ENCODE data around the gene ZNF768.
"Not testable (repeated sequence)": the region's sequence is repeated elsewhere in the genome, so short reads cannot be mapped to it uniquely, and the experiment has no call there.

Gene ZNF768

DNA sequence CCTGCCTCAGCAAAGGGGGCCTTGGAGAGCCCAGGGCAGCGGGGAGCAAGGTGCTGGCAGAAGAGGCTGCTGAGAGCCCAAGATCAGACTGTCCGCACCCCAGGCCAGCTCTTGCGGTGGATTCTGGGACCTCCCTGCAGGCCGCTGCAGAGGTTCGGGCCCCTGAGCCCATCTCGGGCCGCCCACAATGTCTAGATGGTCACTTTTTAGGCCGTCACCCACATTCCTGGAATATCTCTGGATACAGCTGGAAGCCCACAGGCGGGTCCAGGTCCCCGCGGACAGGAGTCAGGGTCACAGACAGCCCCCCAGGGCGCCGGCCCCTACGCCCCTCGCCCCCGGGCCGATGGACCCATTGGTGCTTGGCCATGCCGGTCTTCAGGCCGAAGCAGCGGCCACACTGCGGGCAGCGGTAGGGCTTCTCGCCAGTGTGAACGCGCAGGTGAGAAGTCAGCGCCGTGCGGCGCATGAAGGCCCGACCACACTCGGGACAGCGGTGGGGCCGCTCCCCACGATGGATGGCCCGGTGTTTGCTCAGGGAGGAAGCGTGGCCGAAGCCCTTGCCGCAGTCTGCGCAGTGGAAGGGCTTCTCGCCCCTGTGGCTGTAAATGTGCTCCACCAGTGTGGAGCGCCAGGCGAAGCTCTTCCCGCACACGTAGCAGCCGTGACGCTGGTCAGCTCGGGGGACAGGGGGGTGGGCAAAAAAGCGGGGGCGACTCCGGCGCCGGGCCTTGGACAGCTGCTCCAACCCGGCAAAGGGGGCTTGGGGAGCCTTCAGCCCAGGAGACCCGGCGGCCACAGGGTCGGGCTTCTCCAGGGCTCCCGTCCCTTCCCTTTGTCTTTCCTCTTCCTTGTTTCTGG, 6.1 kb upstream of the ZNF768 start:
- DNase-seq: no peak

DNA sequence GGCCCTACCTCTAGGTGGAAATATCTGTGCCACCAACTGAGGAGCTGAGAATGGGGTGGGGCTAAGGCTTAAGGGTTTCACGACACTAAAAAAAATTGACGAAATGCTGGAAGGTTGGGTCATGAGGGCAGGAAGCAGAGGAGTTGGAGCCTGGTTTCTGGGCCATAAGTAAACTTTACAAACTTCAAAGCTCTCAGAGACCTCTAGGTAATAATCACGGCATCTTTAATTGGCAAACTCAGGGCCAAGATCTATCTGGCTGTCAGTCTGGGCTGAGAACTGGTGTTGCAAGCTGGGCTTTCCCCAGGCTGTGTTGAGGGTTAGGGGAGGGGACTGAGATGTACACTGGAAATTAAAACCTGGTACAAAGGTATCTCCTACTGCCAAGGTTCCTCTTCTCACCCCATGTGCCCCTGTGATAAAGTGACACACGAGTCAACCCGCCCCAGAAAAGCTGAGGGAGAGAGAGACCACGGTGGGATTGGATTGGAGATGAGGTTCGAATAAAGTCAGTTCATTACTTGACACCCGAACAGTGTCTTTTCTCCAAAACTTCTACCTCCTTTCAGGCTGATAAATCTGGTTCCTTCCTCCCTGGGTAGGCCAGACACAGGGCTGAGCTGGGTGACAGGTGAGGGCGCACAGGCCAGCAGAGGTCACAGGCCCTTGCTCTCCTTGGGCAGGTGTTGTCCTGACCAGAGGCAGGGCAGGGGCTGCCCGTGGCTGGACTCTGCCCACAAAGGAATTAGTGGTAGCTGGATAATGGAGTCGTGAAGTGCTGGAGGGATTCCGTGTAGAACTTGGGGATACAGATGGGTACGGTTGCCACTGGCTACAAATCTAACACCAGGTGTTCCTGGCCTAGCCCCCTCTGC, 4.0 kb upstream of the ZNF768 start:
- DNase-seq: no peak

DNA sequence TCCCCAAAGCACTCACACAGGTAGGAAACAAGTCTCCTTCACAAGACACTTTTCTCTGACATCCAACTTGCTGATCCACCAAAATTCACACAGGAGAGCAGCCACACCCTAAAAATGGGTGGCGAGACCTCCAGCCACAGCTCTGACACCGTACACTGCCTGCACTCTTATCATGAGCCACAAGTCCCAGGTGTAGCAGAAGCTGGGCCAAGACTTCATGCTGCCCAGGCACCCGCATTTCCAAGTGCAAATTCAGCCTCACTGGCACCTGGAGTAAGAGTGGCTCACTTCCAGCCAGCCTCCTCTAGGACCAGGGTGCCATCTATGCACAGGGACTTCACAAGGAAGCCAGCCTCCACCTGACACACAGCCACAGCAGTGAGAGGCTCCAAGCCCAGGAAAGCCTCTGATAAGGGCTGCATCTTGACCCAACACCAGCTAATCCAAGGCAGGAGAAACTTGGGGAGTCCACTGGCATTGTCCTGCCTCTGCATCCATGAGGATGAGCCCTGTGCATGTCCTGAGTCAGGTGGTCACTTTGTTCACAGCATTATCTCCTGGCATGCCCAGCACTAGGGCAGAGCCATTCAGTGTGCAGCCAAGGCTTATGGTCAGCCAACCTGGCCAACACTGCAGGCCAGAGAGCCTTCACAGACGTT, 2.6 kb upstream of the ZNF768 start:
- no peak for DNase-seq

DNA sequence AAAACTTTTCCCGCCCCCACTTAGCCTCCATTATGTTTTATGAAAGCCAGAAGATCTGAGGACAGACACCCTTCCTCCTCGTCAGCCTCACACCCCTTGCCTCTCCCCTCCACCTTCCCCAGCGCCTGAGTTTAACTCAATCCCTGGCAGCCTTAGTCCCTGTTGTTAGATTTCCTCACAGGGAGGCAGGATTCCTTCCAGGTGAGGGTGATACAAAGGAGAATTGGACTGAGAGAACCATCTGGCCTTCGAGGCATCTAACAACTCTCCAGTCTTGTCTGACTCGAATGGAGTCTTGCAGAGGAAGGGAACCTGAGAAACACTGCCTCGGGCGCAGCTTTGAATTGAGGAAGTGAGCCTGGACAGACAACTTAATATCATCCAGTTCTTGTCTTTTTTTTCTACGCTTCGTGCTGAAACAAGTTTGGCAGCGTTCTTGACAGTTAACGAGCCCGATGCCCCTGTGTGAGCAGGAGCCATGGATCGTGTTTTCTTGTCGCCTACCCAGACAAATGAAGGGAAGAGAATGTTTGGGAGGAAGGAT, 1.3 kb upstream of the ZNF768 start:
- no peak for DNase-seq

DNA sequence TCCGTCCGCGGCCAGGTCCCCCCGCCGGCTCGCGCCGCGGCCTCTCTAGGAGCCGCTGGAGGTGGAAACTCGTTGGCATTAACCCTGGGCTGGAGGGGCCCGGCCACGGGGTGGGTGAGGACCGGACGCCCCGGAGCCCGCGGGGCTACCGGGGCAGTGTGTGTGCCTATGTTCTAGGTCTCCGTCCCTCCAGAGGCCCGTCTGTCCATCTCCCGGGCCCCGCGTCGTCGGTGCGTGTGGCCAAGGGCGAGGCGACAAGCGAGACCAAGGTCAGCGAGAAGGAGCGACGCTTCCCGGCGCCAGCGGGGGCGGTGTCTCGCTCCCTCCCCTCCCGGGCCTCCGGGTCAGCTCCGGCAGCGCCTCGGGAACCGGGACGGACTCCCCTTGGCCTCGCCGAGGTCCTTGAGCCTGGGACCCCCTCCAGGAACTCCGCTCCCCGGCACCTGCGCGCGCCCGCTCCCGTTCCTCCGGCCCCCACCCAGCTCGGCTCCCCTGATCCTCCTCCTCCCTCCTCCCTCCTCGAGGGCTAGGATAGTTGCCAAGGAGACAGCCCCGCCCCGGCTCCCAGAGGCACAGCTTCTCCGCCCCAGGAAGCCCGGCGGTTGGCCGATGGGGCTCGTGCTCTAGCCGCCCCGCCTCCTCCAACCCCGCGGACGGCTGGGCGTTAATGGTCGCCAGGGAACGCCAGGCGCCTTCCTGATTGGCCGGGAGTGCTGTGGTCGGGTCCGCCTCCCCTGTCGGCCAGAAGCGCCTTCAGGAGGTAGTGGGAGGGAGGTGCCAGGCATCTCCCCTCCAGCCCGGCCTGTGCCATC, 663 bp upstream of the ZNF768 start:
- DNase-seq: peak; percentile 82

DNA sequence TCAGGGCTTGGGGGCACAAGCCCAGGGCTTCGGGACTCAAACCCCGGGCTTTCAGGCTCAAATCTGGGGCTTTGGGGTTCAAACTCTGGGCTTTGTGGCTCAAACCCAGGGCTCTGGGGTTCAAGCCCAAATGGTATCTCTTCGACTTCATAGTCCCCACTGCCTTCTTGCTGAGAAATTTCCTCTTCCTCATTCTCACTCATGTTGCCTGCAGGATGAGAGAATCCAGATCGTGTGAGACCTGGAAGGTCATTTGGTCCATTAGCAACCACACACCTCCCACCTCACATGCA, 576 bp downstream of the ZNF768 start:
- DNase-seq: no peak

DNA sequence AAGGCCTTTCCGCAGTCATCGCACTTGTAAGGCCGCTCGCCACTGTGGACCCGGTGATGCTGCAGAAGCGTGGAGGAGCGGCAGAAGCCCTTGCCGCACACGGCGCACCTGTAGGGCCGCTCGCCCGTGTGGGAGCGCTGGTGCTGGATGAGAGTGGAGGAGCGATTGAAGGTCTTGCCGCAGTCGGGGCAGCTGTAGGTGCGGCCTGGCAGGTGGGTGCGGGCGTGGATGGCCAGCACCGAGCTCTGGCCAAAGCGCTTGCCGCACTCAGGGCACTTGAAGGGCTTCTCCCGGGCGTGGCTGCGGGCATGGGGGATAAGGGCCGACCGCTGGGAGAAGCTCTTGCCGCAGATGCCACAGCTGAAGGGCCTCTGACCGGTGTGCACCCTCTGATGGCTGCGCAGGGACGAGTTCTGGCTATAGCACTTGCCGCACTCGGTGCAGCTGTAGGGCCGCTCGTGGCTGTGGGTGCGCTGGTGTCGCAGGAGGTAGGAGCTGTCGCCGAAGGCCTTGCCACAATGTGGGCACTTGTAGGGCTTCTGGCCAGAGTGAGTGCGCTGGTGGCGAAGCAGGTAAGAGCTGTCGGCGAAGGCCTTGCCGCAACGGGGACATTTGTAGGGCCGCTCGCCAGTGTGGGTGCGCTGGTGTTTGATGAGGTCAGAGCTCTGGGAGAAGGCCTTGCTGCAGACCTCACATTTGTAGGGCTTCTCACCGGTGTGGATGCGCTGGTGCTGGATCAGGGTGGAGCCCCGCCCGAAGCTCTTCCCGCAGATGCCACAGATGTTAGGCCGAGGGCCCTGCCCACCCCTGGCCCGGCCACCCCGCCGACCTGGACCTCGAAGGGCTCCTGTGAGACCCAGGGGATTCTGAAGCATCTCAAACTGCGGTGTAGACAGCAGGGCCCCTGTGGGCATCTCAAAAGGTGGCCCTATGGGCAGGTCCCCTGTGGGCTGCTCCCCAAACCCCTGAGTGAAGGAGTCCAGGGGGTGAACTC, 1.5 kb downstream of the ZNF768 start:
- no peak for DNase-seq

DNA sequence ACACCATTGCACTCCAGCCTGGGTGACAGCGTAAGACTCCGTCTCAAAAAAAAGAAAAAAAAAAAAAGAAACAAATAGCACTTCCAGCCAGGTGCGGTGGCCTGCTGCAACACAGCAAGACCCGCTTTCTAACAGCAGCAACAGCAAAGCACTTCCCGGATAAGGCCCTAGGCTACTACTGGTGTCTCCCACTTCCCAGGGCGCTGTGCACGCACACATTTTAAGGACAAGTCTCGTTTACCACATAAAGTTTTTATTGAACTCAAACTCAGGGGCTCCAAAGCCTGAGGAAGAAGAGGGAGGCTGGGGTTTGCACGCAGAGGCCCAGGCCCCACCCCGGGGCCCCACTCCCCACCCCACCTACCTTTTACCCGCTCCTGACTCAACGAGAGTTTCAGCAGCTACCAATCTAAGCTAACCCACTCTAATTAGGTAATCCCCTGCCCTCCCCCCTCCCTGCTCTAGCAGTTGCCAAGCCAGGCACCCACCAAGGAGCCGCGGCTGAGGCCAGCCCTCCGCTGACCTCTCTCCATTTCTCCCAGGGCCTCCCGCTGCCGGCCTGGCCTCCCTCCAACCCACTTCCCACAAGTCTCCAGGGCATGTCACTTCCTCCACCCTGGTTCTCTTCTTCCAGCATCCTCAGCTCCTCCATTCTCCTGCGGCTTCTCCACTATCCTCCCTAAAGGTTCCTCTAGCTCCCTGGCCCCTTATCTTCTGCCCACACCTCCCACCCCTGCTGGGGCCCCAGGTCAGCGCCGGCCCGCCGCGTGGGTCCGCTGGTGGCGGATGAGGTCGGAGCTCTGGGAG, 2.4 kb downstream of the ZNF768 start:
- no peak for DNase-seq

DNA sequence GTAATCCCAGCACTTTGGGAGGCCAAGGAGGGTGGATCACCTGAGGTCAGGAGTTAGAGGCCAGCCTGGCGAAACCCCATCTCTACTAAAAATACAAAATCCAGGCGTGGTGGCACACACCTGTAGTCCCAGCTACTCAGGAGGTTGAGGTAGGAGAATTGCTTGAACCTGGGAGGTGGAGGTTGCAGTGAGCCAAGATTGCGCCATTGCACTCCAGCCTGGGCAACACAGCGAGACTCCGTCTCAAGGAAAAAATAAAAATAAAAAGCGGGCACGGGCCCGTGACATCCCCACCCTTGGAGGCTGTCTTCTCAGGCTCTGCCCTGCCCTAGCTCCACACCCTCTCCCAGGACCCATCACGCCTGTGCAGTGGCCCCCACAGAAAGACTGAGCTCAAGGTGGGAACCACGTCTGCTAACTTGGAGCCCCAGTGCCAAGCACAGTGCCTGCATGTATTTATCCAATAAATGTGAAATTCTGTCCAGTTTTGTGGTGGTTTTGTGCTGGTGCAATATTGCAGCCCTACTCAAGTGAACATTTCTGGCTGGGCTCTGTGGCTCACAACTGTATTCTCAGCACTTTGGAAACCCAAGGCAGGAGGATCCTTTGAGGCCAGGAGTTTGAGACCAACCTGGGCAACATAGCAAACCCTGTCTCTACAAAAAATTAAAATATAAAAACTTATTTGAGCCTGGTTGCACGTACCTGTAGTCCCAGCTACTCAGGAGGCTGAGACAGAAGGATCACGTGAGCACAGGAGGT, 3.5 kb downstream of the ZNF768 start:
- DNase-seq: not testable (repeated sequence)

DNA sequence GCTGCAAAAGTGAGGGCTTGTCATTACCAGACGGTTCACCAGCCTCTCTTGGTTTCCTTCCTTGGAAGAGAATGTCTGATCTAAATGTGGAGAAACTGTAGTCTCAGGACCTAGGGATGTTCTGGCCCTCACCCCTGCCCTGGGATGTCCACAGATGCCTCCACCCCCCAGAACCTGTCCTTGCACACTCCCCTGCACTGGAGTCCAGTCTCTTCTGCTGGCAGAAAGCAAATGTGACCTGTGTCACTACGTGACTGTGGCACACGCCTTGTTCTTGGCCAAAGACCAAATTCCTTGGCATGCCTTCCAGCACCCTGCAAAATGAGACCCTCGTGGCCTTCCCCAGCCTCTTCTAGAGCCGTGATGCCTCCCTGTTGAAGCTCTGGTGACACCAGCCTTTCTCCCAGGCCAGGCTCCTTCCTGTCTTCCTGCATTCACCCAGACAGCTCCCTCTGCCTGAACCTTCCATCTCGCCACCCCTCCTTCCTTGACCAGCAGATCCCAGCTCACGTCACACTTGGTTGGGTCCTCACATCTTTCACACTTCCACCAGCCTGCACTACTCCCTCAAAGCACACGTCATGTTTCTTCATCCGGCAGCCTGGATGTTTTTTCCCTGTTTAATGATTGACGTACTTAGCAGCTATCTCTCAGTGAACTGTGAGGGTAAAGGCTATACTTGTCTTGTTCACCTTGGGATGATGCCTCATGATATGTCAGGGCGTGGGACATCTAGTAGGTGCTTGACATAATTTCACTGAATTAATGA, 4.3 kb downstream of the ZNF768 start:
- no peak for DNase-seq

DNA sequence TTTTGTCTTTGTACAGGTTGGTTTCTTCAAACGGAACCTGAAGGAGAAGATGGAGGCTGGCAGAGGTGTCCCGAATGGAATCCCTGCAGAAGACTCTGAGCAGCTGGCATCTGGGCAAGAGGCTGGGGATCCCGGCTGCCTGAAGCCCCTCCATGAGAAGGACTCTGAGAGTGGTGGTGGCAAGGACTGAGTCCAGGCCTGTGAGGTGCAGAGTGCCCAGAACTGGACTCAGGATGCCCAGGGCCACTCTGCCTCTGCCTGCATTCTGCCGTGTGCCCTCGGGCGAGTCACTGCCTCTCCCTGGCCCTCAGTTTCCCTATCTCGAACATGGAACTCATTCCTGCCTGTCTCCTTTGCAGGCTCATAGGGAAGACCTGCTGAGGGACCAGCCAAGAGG, 4.9 kb downstream of the ZNF768 start:
- DNase-seq: no peak

DNA sequence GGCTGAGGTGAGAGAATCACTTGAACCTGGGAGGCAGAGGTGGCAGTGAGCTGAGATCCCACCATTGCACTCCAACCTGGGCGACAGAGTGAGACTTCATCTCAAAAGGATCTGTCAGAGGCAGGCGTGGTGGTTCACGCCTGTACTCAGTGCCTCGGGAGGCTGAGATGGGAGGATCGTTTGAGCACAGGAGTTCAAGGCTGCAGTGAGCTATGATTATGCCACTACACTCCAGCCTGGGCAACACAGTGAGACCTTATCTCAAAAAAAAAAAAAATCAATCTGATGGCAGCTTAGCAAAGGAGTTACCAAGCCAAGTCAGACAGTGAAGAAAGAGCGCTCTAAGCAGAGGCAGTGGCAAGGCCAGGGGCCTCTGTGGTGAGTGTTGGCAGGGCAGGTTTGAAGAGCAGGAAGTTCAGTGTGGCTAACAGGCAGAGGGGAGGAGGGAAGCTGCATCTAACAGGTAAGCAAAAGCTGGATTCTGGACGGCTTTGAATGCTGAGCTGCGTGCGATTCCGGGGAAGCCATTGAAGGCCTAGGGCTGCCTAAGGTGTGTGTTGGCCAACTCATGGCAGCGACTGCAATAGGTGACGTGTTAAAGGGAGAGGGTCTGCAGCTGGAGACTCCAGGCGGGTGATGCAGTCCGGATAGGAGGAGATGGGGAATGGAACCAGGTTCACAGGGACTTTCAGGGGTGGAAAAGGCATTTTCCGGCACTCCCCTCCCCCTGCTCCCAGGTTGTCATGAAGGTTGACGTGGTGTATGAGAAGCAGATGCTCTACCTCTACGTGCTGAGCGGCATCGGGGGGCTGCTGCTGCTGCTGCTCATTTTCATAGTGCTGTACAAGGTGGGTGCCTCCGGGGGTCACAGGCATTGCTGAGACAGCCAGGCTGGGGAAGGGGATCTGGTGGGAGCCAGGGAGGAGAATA, 7.0 kb downstream of the ZNF768 start:
- no peak for DNase-seq

DNA sequence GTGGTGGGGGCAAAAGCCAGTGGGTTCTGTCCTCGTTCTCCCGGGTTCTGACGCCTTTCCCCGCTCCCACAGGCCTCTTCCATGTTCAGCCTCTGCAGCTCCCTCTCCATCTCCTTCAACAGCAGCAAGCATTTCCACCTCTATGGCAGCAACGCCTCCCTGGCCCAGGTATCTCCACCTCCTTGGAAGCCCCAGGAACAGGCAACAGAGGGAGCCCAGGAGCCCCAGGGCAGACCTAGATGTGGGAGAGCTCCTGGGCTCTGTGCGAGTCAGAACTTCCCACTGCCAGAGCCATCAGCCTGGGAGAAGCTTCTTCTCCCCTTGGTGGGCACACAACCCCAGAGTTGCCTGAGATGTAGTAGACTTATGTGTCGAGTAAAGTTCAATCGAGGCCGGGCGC, 7.8 kb downstream of the ZNF768 start:
- no peak for DNase-seq

DNA sequence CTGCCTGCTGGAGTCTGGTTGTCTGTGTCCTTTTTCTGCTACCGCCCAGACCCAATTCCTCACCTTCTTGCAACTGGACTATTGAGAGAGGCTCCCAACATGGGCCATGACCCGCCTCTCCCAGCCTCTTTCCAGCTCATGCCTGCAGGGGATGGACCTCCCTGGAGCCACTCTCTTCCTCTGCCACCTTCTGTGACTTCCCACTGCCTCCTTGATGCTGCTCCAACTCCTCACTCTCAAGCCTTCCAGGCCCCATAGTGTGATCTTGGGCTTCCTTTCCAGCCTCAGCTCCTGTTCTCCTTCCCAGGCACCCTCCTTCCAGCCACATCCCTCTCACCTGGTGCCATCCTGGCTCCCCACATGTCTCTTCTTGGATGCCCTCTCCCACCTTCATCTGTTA, 11.1 kb downstream of the ZNF768 start:
- DNase-seq: no peak

DNA sequence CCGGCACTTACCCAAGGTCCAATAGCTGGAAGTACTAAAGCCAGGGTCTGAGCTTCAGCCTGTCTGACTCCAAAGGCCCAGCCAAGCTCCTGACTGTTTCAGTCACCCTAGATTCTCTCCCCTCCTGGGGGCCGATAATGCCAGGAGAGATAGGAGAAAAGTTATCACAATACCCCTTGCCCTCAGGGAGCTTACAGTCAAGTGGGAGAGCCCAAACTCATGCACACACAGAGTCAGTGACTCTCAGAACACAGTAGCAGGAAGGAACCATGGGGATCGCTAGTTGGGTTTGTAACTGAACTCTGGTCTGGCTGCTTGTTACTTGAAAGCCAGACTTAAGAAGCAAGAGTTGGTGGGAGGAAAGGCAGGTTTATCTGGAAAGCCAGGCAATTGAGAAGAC, 14.9 kb downstream of the ZNF768 start:
- no peak for DNase-seq

DNA sequence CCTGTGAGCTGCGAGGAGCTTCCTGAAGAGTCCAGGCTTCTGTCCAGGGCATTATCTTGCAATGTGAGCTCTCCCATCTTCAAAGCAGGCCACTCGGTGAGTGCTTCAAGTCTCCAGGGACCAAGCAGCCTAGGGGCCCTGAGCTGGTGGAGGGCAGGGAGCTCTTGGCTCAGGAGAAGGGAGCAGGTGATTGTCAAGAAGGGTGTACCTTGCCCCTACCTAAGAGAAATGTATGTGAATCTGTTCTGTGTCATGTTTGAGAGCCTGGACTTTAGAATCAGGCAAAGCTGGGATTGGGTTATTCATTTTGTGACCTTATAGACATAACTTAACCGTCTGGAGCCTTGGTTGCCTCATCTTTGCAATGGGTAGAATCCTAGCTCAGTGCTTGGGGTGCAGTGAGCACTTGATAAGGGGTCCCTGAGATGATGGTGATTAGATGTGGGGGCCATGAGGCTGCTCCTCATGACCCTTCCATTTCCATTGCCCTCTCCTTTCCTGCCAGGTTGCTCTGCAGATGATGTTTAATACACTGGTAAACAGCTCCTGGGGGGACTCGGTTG, 15.9 kb downstream of the ZNF768 start:
- DNase-seq: no peak

DNA sequence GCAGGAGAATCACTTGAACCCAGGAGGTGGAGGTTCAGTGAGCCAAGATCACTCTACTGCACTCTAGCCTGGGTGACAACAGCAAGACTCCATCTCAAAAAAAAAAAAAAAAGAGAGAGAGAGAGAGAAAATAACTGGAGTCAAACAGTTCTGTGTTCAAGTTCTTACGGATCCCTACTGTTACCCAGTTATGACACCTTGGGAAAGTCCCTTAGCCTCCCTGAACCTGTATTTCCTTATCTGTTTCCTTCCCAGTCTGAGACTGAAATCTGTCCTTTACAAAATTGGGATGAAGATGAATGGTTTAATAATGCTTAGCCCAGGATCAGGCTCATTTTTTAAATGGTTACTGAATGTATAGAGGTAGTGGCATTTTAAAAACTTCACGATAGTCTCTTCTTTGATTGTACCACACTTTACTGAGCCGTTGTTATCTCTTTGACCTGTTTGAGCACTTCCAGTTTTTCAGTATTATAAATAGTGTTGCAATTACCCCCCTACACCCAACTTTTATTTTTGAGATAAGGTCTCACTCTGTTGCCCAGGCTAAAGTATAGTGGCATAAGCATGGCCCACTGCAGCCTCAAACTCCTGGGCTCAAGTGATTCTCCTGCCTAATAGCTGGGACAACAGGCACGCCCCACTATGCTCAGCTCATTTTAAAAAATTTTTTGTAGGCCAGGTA, 17.1 kb downstream of the ZNF768 start:
- DNase-seq: no peak

Measured in NCI-H1417 treated with DMSO at 0.1 percent for 48 hours (cell line).